WTC11 (cell line): ENCODE results near the gene ARHGAP21. TPM values are rescaled to one million over a fixed set of nuclear protein-coding genes. Genes with fewer than 3 reads are reported as not detected.

ENCODE experiments used
- ATAC-seq: fragments of 200-7000 bp; cut with Tn5 transposase; 2 replicates; pipeline ENCODE4 v1.10.0; 2021; ENCODE audit warnings: mild to moderate bottlenecking, moderate library complexity
- CTCF ChIA-PET: fragments of 300-600 bp; sonication (Branson Sonifier 250); formaldehyde crosslinking; loops from one replicate; lab custom pipeline; 2021; ENCODE audit warnings: antibody characterized with exemption; lab: Charles Lee
- POLR2A ChIA-PET: fragments of 350-600 bp; sonication (Branson Sonifier 250); formaldehyde crosslinking; loops from one replicate; lab custom pipeline; 2021; ENCODE audit warnings: antibody characterized with exemption; lab: Charles Lee
- DNase-seq: peaks from one replicate; pipeline ENCODE4 v3.0.0; 2021; ENCODE audit warnings: low spot score
- H3K27ac Mint-ChIP-seq: 2 replicates; pipeline ENCODE4 v1.8.0; 2021; ENCODE audit warnings: mixed read lengths
- H3K27me3 Mint-ChIP-seq: 2 replicates; pipeline ENCODE4 v1.8.0; 2021; ENCODE audit warnings: low read depth, mild to moderate bottlenecking, moderate library complexity, mixed read lengths
- H3K36me3 Mint-ChIP-seq: 2 replicates; pipeline ENCODE4 v1.8.0; 2021; ENCODE audit warnings: mixed read lengths
- H3K4me1 Mint-ChIP-seq: 2 replicates; pipeline ENCODE4 v1.8.0; 2022; ENCODE audit warnings: mixed read lengths
- H3K4me3 Mint-ChIP-seq: 2 replicates; pipeline ENCODE4 v1.8.0; 2021; ENCODE audit warnings: mild to moderate bottlenecking, moderate library complexity, mixed read lengths
- H3K9me3 Mint-ChIP-seq: 2 replicates; pipeline ENCODE4 v1.8.0; 2021; ENCODE audit warnings: mixed read lengths
- ATF2 ChIP-seq: sonication (generic); formaldehyde crosslinking; IDR thresholded peaks from 2 replicates; pipeline ENCODE4 v1.8.1; 2022; ENCODE audit warnings: low read depth, missing genetic modification reagents, borderline replicate concordance
- CBFB ChIP-seq: sonication (generic); formaldehyde crosslinking; IDR thresholded peaks from 2 replicates; pipeline ENCODE4 v1.8.1; 2022; ENCODE audit warnings: mild to moderate bottlenecking, low read depth, missing genetic modification reagents
- CREB1 ChIP-seq: sonication (generic); formaldehyde crosslinking; IDR thresholded peaks from 2 replicates; pipeline ENCODE4 v1.8.0; 2023; ENCODE audit warnings: mild to moderate bottlenecking, missing genetic modification reagents
- CREM ChIP-seq: sonication (generic); formaldehyde crosslinking; IDR thresholded peaks from 2 replicates; pipeline ENCODE4 v1.8.1; 2022; ENCODE audit warnings: mild to moderate bottlenecking, missing genetic modification reagents, moderate library complexity
- ELF4 ChIP-seq: sonication (generic); formaldehyde crosslinking; IDR thresholded peaks from 2 replicates; pipeline ENCODE4 v1.8.1; 2022; ENCODE audit warnings: low read depth, mild to moderate bottlenecking, moderate library complexity, missing genetic modification reagents
- EMX1 ChIP-seq: fragments of 250-450 bp; sonication (Bioruptor Pico); IDR thresholded peaks from 2 replicates; pipeline ENCODE4 v1.8.0; 2021; ENCODE audit warnings: mild to moderate bottlenecking
- FOXJ3 ChIP-seq: sonication (generic); formaldehyde crosslinking; IDR thresholded peaks from 2 replicates; pipeline ENCODE4 v1.9.0; 2021; ENCODE audit warnings: missing genetic modification reagents, mild to moderate bottlenecking, borderline replicate concordance
- FOXP1 ChIP-seq: sonication (generic); formaldehyde crosslinking; IDR thresholded peaks from 2 replicates; pipeline ENCODE4 v1.8.0; 2022; ENCODE audit warnings: missing genetic modification reagents, mild to moderate bottlenecking, moderate library complexity, borderline replicate concordance
- GABPB1 ChIP-seq: sonication (generic); formaldehyde crosslinking; IDR thresholded peaks from 2 replicates; pipeline ENCODE4 v1.8.1; 2023; ENCODE audit warnings: mild to moderate bottlenecking, missing genetic modification reagents
- GRHL2 ChIP-seq: fragments of 250-450 bp; sonication (Bioruptor Pico); IDR thresholded peaks from 2 replicates; pipeline ENCODE4 v1.8.0; 2022; ENCODE audit warnings: mild to moderate bottlenecking, moderate library complexity; ENCODE audit not compliant: insufficient replicate concordance, severe bottlenecking
- GTF2I ChIP-seq: fragments of 250-450 bp; sonication (Bioruptor Pico); conservative IDR thresholded peaks from 2 replicates; pipeline ENCODE4 v1.4.0; 2021; ENCODE audit warnings: mild to moderate bottlenecking
- HMGXB4 ChIP-seq: sonication (generic); formaldehyde crosslinking; IDR thresholded peaks from 2 replicates; pipeline ENCODE4 v1.8.1; 2023; ENCODE audit warnings: mild to moderate bottlenecking, moderate library complexity, missing genetic modification reagents
- IRF1 ChIP-seq: sonication (generic); formaldehyde crosslinking; IDR thresholded peaks from 2 replicates; pipeline ENCODE4 v1.8.0; 2023; ENCODE audit warnings: missing genetic modification reagents
- JAZF1 ChIP-seq: fragments of 250-450 bp; sonication (Bioruptor Pico); IDR thresholded peaks from 2 replicates; pipeline ENCODE4 v1.9.0; 2021; ENCODE audit warnings: moderate library complexity, mild to moderate bottlenecking, inconsistent platforms
- NFYB ChIP-seq: sonication (generic); formaldehyde crosslinking; conservative IDR thresholded peaks from 2 replicates; pipeline ENCODE4 v1.8.0; 2022; ENCODE audit warnings: low read depth, missing genetic modification reagents
- NR3C1 ChIP-seq: sonication (generic); formaldehyde crosslinking; conservative IDR thresholded peaks from 2 replicates; pipeline ENCODE4 v1.8.1; 2023; ENCODE audit warnings: low read depth, mild to moderate bottlenecking, missing genetic modification reagents
- OVOL2 ChIP-seq: fragments of 250-450 bp; sonication (Bioruptor Pico); IDR thresholded peaks from 2 replicates; pipeline ENCODE4 v1.9.0; 2021; ENCODE audit warnings: mild to moderate bottlenecking, borderline replicate concordance
- SMAD4 ChIP-seq: sonication (generic); formaldehyde crosslinking; IDR thresholded peaks from 2 replicates; pipeline ENCODE4 v1.8.0; 2022; ENCODE audit warnings: mild to moderate bottlenecking, missing genetic modification reagents
- STAT6 ChIP-seq: sonication (generic); formaldehyde crosslinking; conservative IDR thresholded peaks from 2 replicates; pipeline ENCODE4 v1.8.1; 2023; ENCODE audit warnings: mild to moderate bottlenecking, low read depth, missing genetic modification reagents, moderate library complexity
- TEAD4 ChIP-seq: sonication (generic); formaldehyde crosslinking; IDR thresholded peaks from 2 replicates; pipeline ENCODE4 v1.8.0; 2022; ENCODE audit warnings: mild to moderate bottlenecking, missing genetic modification reagents
- TP53 ChIP-seq: sonication (generic); formaldehyde crosslinking; IDR thresholded peaks from 2 replicates; pipeline ENCODE4 v1.8.1; 2023; ENCODE audit warnings: mild to moderate bottlenecking, missing genetic modification reagents
- ZBTB21 ChIP-seq: sonication (generic); formaldehyde crosslinking; IDR thresholded peaks from 2 replicates; pipeline ENCODE4 v1.8.1; 2023; ENCODE audit warnings: mild to moderate bottlenecking, missing genetic modification reagents, borderline replicate concordance
- ZNF263 ChIP-seq: sonication (generic); formaldehyde crosslinking; IDR thresholded peaks from 2 replicates; pipeline ENCODE4 v1.8.1; 2022; ENCODE audit warnings: low read depth, mild to moderate bottlenecking, moderate library complexity, missing genetic modification reagents
- ZNF423 ChIP-seq: fragments of 250-450 bp; sonication (Bioruptor Pico); IDR thresholded peaks from 2 replicates; pipeline ENCODE4 v2.1.2; 2022; ENCODE audit warnings: mild to moderate bottlenecking, moderate library complexity
- ZNF512 ChIP-seq: sonication (generic); formaldehyde crosslinking; IDR thresholded peaks from 2 replicates; pipeline ENCODE4 v1.8.1; 2022; ENCODE audit warnings: missing genetic modification reagents, borderline replicate concordance
- total RNA-seq: library from RNA; stranded (reverse); gene quantifications from 3 replicates; pipeline ENCODE4 v1.2.3, GENCODE V29; 2021

Gene ARHGAP21
- total RNA-seq, 1 experiment from 2014 or later: 33.8 TPM

- TF ChIP-seq OVOL2 (no peak), TEAD4 (CRISPR knock-in tag) (no peak), ZNF512 (no peak)
Measured at GRCh38 chr10:24606021-24606420, 117.7 kb downstream of the ARHGAP21 start (continued).

GRCh38 chr10:24605141-24605540 is 118.5 kb downstream of the ARHGAP21 start:
- ATAC-seq: no peak

GRCh38 chr10:24603333-24603732 is 120.4 kb downstream of the ARHGAP21 start:
- no peaks in the 10 kb centered on the region for H3K9me3 Mint-ChIP-seq
- ATAC-seq (no peak), DNase-seq (no peak)
- ChIA-PET CTCF (interaction anchor here (2.4 kb wide), 1 partner anchor 14 kb away, joined by 15 read pairs; no protein-coding TSS in a partner anchor), POLR2A (no interaction called here)
- no peak for TF ChIP-seq IRF1 (CRISPR knock-in tag)
- no peak for TF ChIP-seq NR3C1
- TF ChIP-seq FOXP1: no peak
- TF ChIP-seq GABPB1 (CRISPR knock-in tag): no peak
- TF ChIP-seq ATF2 (CRISPR knock-in tag): no peak
- H3K4me3 Mint-ChIP-seq: no peak overlapping the region
- H3K27me3 Mint-ChIP-seq: no peaks in the 10 kb centered on the region
- H3K4me1 Mint-ChIP-seq: peaks cover 7% of the 10 kb centered on the region
- no peak overlapping the region for H3K27ac Mint-ChIP-seq
- peaks cover 27% of the 10 kb centered on the region for H3K36me3 Mint-ChIP-seq

More at GRCh38 chr10:24605141-24605540, 118.5 kb downstream of the ARHGAP21 start:
- CTCF ChIA-PET: interaction anchor here (2.4 kb wide), 1 partner anchor 12 kb away, joined by 15 read pairs; no protein-coding TSS in a partner anchor
- no peak for DNase-seq
- H3K27ac Mint-ChIP-seq: no peak overlapping the region
- TF ChIP-seq GRHL2 (CRISPR knock-in tag) (no peak), FOXJ3 (CRISPR knock-in tag) (no peak), CREM (CRISPR knock-in tag) (no peak), TP53 (CRISPR knock-in tag) (no peak), ZNF423 (CRISPR knock-in tag) (no peak), STAT6 (CRISPR knock-in tag) (no peak), ZBTB21 (CRISPR knock-in tag) (no peak)
- TF ChIP-seq, all 79 proteins: peak for 0
- POLR2A ChIA-PET: no interaction called here
- Mint-ChIP-seq H3K4me3 (no peak overlapping the region), H3K36me3 (peaks cover 16% of the 10 kb centered on the region), H3K4me1 (peaks cover 7% of the 10 kb centered on the region), H3K27me3 (no peaks in the 10 kb centered on the region), H3K9me3 (no peaks in the 10 kb centered on the region)

- H3K4me1 Mint-ChIP-seq: peaks cover 18% of the 10 kb centered on the region
- no peak for ATAC-seq
- no peaks in the 10 kb centered on the region for H3K27me3 Mint-ChIP-seq
- POLR2A ChIA-PET: no interaction called here
- DNase-seq: no peak
- CTCF ChIA-PET: no interaction called here
- H3K36me3 Mint-ChIP-seq: peaks cover 40% of the 10 kb centered on the region
- H3K27ac Mint-ChIP-seq: no peak overlapping the region
- no peaks in the 10 kb centered on the region for H3K9me3 Mint-ChIP-seq
- H3K4me3 Mint-ChIP-seq: no peak overlapping the region
- TF ChIP-seq HMGXB4 (no peak), CREB1 (CRISPR knock-in tag) (no peak), CREM (CRISPR knock-in tag) (no peak), ZBTB21 (CRISPR knock-in tag) (no peak), GTF2I (CRISPR knock-in tag) (no peak), EMX1 (no peak), CBFB (CRISPR knock-in tag) (no peak), NFYB (CRISPR knock-in tag) (no peak), ZNF263 (CRISPR knock-in tag) (no peak), JAZF1 (CRISPR knock-in tag) (no peak), SMAD4 (CRISPR knock-in tag) (no peak), ELF4 (CRISPR knock-in tag) (no peak)
Measured at GRCh38 chr10:24597961-24598360, 125.7 kb downstream of the ARHGAP21 start.
